ENCODE results near the gene SAMD4A.

The SAMD4A gene

GRCh38 chr14:54840336-54840735 lies 273.4 kb downstream of the SAMD4A start:
- DNase-seq = no peak

GRCh38 chr14:54840798-54841197 lies 273.9 kb downstream of the SAMD4A start:
- no peak for DNase-seq

Data from NCI-H1105 treated with DMSO at 0.1 percent for 48 hours (cell line).